A549 (cell line): ENCODE results near the gene ONECUT2.

ENCODE experiments used
- CTCF ChIP-seq: fragments of >200 bp; sonication (Bioruptor Twin); formaldehyde crosslinking; IDR thresholded peaks from 3 replicates; pipeline ENCODE4 v1.5.1; 2016
- EP300 ChIP-seq, 2 experiments: fragments of >200 bp; sonication (Bioruptor Twin); formaldehyde crosslinking; IDR thresholded peaks; 2 replicates in 1 of 2; 3 replicates in 1 of 2; pipeline ENCODE4 v1.6.1; 2016 to 2017
- MAX ChIP-seq: IDR thresholded peaks from 2 replicates; pipeline ENCODE4 v1.6.1; 2012
- POLR2A ChIP-seq: IDR thresholded peaks from 2 replicates; pipeline ENCODE4 v1.6.1; 2012; ENCODE audit warnings: mild to moderate bottlenecking, low read length
- RAD21 ChIP-seq, 2 experiments: fragments of >200 bp in 1 of 2; sonication (Bioruptor Twin) in 1 of 2; formaldehyde crosslinking in 1 of 2; IDR thresholded peaks in 1 of 2; conservative IDR thresholded peaks in 1 of 2; 2 replicates in 1 of 2; 3 replicates in 1 of 2; pipeline ENCODE4 v1.6.1; 2012 to 2018; ENCODE audit warnings: inconsistent platforms in 1 of 2
- ZFP36 ChIP-seq: fragments of 450-650 bp; IDR thresholded peaks from 2 replicates; pipeline ENCODE4 v1.6.1; 2014; ENCODE audit warnings: borderline replicate concordance; ENCODE audit not compliant: partially characterized antibody

GRCh38 chr18:57437402-57437765, 2.2 kb downstream of the ONECUT2 start:
- TF ChIP-seq MAX (no peak), POLR2A (no peak), RAD21 (conservative IDR thresholded peaks at IDR 0.05 in 1 of 2, IDR thresholded peaks at IDR 0.05 in 1 of 2) (no peak), ZFP36 (no peak), CTCF (no peak), EP300 (IDR thresholded peaks at IDR 0.05) (no peak)
